Fibroblast of villous mesenchyme (primary cell): Measurements from ENCODE around the gene FNBP1L. TPM values are rescaled to one million over a fixed set of nuclear protein-coding genes. Genes with fewer than 3 reads are reported as not detected.
A peak's percentile ranks its signal among the peaks of the same experiment; 100 is the strongest.

Experiments used
- DNase-seq: peaks from one replicate; pipeline ENCODE4 v3.0.0-alpha.2; 2010; ENCODE audit warnings: low read depth
- H3K4me3 ChIP-seq: 2 replicates; pipeline ENCODE4 v1.5.1; 2011; ENCODE audit warnings: low read depth, mild to moderate bottlenecking, low read length
- CTCF ChIP-seq: IDR thresholded peaks from 2 replicates; pipeline ENCODE4 v1.5.1; 2012; ENCODE audit warnings: low read depth, mild to moderate bottlenecking, low read length; ENCODE audit not compliant: insufficient read depth
- total RNA-seq: library from RNA; depleted of rRNA; stranded (reverse); fragments of >200 nt; gene quantifications from 2 replicates; pipeline ENCODE4 v1.2.3, GENCODE V29; 2012

Gene FNBP1L
- 5.8 and 10.4 TPM in 2 replicates for total RNA-seq

- H3K4me3 ChIP-seq = peak within 1 kb of the TSS; percentile 64
- no peak for TF ChIP-seq CTCF
- DNase-seq = peak; percentile 36
Measured at GRCh38 chr1:93447481-93448291, at the start of gene FNBP1L. Gene FNBP1L, plus strand, starts transcription at chr1:93448118. Its CDS starts 164 bp downstream, at chr1:93448282.

GRCh38 chr1:93399781-93400180, 48.1 kb upstream of the FNBP1L start:
- no peak overlapping the region for H3K4me3 ChIP-seq
- DNase-seq = no peak
- TF ChIP-seq CTCF = no peak

GRCh38 chr1:93408203-93408602, 39.7 kb upstream of the FNBP1L start:
- no peak overlapping the region for H3K4me3 ChIP-seq
- no peak for DNase-seq
- TF ChIP-seq CTCF = no peak

- H3K4me3 ChIP-seq = no peak overlapping the region
- no peak for TF ChIP-seq CTCF
- DNase-seq = no peak
Measured at GRCh38 chr1:93411000-93411399, 36.9 kb upstream of the FNBP1L start.

GRCh38 chr1:93414749-93415148, 33.2 kb upstream of the FNBP1L start:
- DNase-seq = no peak
- no peak for TF ChIP-seq CTCF
- no peak overlapping the region for H3K4me3 ChIP-seq

- TF ChIP-seq CTCF = no peak
Measured at GRCh38 chr1:93415296-93415695, 32.6 kb upstream of the FNBP1L start.

GRCh38 chr1:93416183-93416582, 31.7 kb upstream of the FNBP1L start:
- DNase-seq = no peak

More at GRCh38 chr1:93415296-93415695, 32.6 kb upstream of the FNBP1L start:
- no peak overlapping the region for H3K4me3 ChIP-seq
- DNase-seq = no peak

More at GRCh38 chr1:93416183-93416582, 31.7 kb upstream of the FNBP1L start:
- no peak overlapping the region for H3K4me3 ChIP-seq
- TF ChIP-seq CTCF = no peak
